WTC11 (cell line): ENCODE measurements around the gene CDKN1B. TPM values are rescaled to one million over a fixed set of nuclear protein-coding genes. Genes with fewer than 3 reads are reported as not detected.

Source experiments
- ATAC-seq: fragments of 200-7000 bp; cut with Tn5 transposase; 2 replicates; pipeline ENCODE4 v1.10.0; 2021; ENCODE audit warnings: mild to moderate bottlenecking, moderate library complexity
- CTCF ChIA-PET: fragments of 300-600 bp; sonication (Branson Sonifier 250); formaldehyde crosslinking; loops from one replicate; lab custom pipeline; 2021; ENCODE audit warnings: antibody characterized with exemption; lab: Charles Lee
- POLR2A ChIA-PET: fragments of 350-600 bp; sonication (Branson Sonifier 250); formaldehyde crosslinking; loops from one replicate; lab custom pipeline; 2021; ENCODE audit warnings: antibody characterized with exemption; lab: Charles Lee
- DNase-seq: peaks from one replicate; pipeline ENCODE4 v3.0.0; 2021; ENCODE audit warnings: low spot score
- H3K27ac Mint-ChIP-seq: 2 replicates; pipeline ENCODE4 v1.8.0; 2021; ENCODE audit warnings: mixed read lengths
- H3K27me3 Mint-ChIP-seq: 2 replicates; pipeline ENCODE4 v1.8.0; 2021; ENCODE audit warnings: low read depth, mild to moderate bottlenecking, moderate library complexity, mixed read lengths
- H3K36me3 Mint-ChIP-seq: 2 replicates; pipeline ENCODE4 v1.8.0; 2021; ENCODE audit warnings: mixed read lengths
- H3K4me1 Mint-ChIP-seq: 2 replicates; pipeline ENCODE4 v1.8.0; 2022; ENCODE audit warnings: mixed read lengths
- H3K4me3 Mint-ChIP-seq: 2 replicates; pipeline ENCODE4 v1.8.0; 2021; ENCODE audit warnings: mild to moderate bottlenecking, moderate library complexity, mixed read lengths
- H3K9me3 Mint-ChIP-seq: 2 replicates; pipeline ENCODE4 v1.8.0; 2021; ENCODE audit warnings: mixed read lengths
- ATF2 ChIP-seq: sonication (generic); formaldehyde crosslinking; IDR thresholded peaks from 2 replicates; pipeline ENCODE4 v1.8.1; 2022; ENCODE audit warnings: low read depth, missing genetic modification reagents, borderline replicate concordance
- ATF6 ChIP-seq: sonication (generic); formaldehyde crosslinking; IDR thresholded peaks from 2 replicates; pipeline ENCODE4 v1.8.1; 2023; ENCODE audit warnings: mild to moderate bottlenecking, missing genetic modification reagents
- FOXK1 ChIP-seq: sonication (generic); formaldehyde crosslinking; IDR thresholded peaks from 2 replicates; pipeline ENCODE4 v1.8.0; 2022; ENCODE audit warnings: mild to moderate bottlenecking, moderate library complexity, missing genetic modification reagents
- FOXP4 ChIP-seq: sonication (generic); formaldehyde crosslinking; IDR thresholded peaks from 2 replicates; pipeline ENCODE4 v1.8.0; 2022; ENCODE audit warnings: mild to moderate bottlenecking, missing genetic modification reagents
- GTF2I ChIP-seq: fragments of 250-450 bp; sonication (Bioruptor Pico); conservative IDR thresholded peaks from 2 replicates; pipeline ENCODE4 v1.4.0; 2021; ENCODE audit warnings: mild to moderate bottlenecking
- HMGXB4 ChIP-seq: sonication (generic); formaldehyde crosslinking; IDR thresholded peaks from 2 replicates; pipeline ENCODE4 v1.8.1; 2023; ENCODE audit warnings: mild to moderate bottlenecking, moderate library complexity, missing genetic modification reagents
- NFATC4 ChIP-seq: fragments of 250-450 bp; sonication (Bioruptor Pico); IDR thresholded peaks from 2 replicates; pipeline ENCODE4 v1.9.0; 2021; ENCODE audit warnings: mild to moderate bottlenecking
- PRDM15 ChIP-seq: sonication (generic); formaldehyde crosslinking; IDR thresholded peaks from 2 replicates; pipeline ENCODE4 v1.8.0; 2022; ENCODE audit warnings: missing genetic modification reagents
- ZNF512 ChIP-seq: sonication (generic); formaldehyde crosslinking; IDR thresholded peaks from 2 replicates; pipeline ENCODE4 v1.8.1; 2022; ENCODE audit warnings: missing genetic modification reagents, borderline replicate concordance
- total RNA-seq: library from RNA; stranded (reverse); gene quantifications from 3 replicates; pipeline ENCODE4 v1.2.3, GENCODE V29; 2021

The CDKN1B gene
- total RNA-seq, 1 experiment from 2014 or later, result 34.2 TPM

- TF ChIP-seq ZNF512 (CRISPR knock-in tag) (no peak), FOXK1 (CRISPR knock-in tag) (peak; percentile 79)
These were observed 32.6 kb upstream of the CDKN1B start (continued) for GRCh38 chr12:12684375-12685106.

- DNase-seq (peak; percentile 53), ATAC-seq (peak; percentile 45)
- ChIA-PET POLR2A (interaction anchor here (0.7 kb wide), 1 partner anchor 418 kb away, joined by 4 read pairs; no protein-coding TSS in a partner anchor), CTCF (no interaction called here)
- Mint-ChIP-seq H3K36me3 (no peaks in the 10 kb centered on the region), H3K4me3 (peak overlapping the region; percentile 30; the same call in 1 of the 2 replicates), H3K27ac (peak overlapping the region; percentile 91), H3K27me3 (peaks cover 21% of the 10 kb centered on the region), H3K4me1 (peaks cover 34% of the 10 kb centered on the region), H3K9me3 (no peaks in the 10 kb centered on the region)
- no peak for TF ChIP-seq PRDM15 (CRISPR knock-in tag)
These were observed 31.9 kb upstream of the CDKN1B start for GRCh38 chr12:12685305-12685704.

GRCh38 chr12:12686472-12686871 lies 30.7 kb upstream of the CDKN1B start:
- POLR2A ChIA-PET, result no interaction called here
- Mint-ChIP-seq H3K27ac (no peak overlapping the region), H3K4me1 (peaks cover 34% of the 10 kb centered on the region)

More at GRCh38 chr12:12686472-12686871, 30.7 kb upstream of the CDKN1B start:
- no peaks in the 10 kb centered on the region for H3K9me3 Mint-ChIP-seq
- ATAC-seq (no peak), DNase-seq (no peak)
- H3K4me3 Mint-ChIP-seq, result no peak overlapping the region
- CTCF ChIA-PET, result no interaction called here
- peaks cover 9% of the 10 kb centered on the region for H3K27me3 Mint-ChIP-seq
- TF ChIP-seq NFATC4 (no peak), GTF2I (CRISPR knock-in tag) (no peak), ATF6 (no peak), FOXP4 (CRISPR knock-in tag) (no peak), ATF2 (CRISPR knock-in tag) (no peak), HMGXB4 (CRISPR knock-in tag) (no peak)
- TF ChIP-seq, all 79 proteins: peak for 0
- no peaks in the 10 kb centered on the region for H3K36me3 Mint-ChIP-seq
